NK-92 (cell line): Measurements from ENCODE around the gene OR2T3.
"Not testable (repeated sequence)": the region's sequence is repeated elsewhere in the genome, so short reads cannot be mapped to it uniquely, and the experiment has no call there.

ENCODE experiments used
- DNase-seq: peaks from one replicate; lab custom pipeline; 2025; ENCODE audit not compliant: unreplicated experiment; lab: John Stamatoyannopoulos, UW

OR2T3 gene

GRCh38 chr1:248473051-248473450, at the start of gene OR2T3:
Gene OR2T3, plus strand, starts transcription at chr1:248473351. Its CDS starts 0 bp downstream, at chr1:248473351.
- not testable (repeated sequence) for DNase-seq

- DNase-seq = not testable (repeated sequence)
Measured at GRCh38 chr1:248427526-248428191, 45.5 kb upstream of the OR2T3 start.

DNA sequence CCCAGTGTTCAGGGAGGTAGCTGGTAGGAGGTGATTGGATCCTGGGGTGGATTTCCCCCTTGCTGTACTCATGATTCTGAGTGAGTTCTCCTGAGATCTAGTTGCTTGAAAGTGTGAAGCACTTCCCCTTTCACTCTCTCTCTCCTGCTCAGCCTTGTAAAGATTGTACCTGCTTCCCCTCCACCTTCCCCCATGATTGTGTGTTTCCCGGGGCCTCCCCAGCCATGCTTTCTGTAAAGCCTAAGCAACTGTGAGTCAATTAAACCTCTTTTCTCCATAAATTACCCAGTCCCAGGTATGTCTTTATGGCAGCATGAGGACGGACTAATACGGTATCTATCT, 45.0 kb upstream of the OR2T3 start:
- DNase-seq = not testable (repeated sequence)

DNA sequence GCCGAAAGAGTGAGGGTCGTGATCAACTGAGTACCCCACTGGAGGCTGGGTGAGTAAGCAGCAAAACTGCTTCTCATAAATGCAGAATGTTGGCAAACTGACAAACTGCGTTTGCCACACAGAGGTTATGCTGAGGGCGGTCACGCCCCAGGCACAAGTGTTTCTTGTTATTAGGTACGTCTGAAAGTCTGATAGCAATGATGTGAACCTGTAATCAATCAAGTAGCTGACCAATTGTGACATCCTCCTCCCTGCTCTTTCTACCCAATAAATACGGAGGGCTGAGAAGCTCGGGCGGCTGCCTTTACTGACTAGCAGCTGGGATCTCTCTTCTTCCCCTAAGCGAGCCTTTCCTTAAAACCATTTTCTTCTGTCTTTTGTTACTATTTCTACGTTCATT, 41.5 kb upstream of the OR2T3 start:
- not testable (repeated sequence) for DNase-seq

DNA sequence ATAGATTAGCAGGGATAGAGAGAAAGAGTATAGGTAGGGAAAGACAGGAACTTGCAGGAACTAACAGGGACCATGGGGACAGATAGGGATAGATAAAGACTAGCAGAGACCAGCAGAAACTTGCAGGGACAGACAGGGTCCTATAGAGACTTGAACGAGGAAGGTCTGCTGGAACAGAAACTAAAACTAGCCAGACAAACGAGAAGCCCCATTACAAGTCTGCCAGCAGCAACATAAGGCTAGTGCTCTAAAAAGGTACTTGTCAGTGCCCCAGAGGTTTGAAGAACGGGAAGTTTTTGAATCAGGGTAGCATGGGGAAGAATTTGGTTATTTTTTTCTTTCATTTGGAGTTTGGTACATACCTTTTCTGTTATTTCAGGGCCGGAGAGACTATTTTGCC, 41.0 kb upstream of the OR2T3 start:
- not testable (repeated sequence) for DNase-seq

GRCh38 chr1:248433811-248434415, 39.2 kb upstream of the OR2T3 start:
- DNase-seq = not testable (repeated sequence)

DNA sequence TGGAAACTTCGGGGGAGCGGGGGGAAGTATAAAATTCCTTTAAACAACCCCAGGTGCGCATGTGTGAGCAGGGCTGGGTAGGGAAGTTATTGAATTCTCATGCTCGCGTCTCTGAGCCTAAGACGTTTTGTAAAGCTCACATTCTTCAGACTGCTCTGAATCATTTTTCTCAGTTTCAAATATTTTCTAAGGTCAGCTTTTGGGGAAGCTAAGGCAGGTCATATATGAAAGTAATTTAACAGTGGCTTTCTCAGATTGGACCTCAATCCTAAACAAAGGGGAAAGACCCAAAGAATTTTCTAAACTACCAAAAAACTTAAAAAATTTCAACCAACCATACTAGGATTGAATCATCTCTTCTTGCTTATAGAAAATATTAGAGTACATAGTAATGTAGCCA, 38.2 kb upstream of the OR2T3 start:
- not testable (repeated sequence) for DNase-seq

GRCh38 chr1:248436303-248436702, 36.8 kb upstream of the OR2T3 start:
- DNase-seq = not testable (repeated sequence)

DNA sequence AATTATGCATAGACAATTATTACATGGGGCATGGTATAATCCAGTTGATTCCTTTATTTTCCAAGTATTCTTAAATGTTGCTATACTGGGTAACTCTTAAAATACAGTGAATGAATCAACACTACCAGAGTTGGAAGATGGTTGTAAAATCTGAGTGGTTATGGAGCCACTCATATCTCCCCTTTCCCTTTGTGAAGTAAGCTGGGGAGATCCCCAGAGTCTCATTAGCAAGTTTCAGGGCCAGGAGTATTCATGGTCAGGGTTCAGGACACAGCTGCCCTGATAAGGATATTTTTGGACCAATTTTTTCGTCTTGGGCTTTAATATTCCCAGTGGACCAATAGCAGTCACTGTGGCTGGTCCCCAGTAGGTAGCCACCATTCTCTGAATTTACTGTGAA, 34.5 kb upstream of the OR2T3 start:
- not testable (repeated sequence) for DNase-seq

DNA sequence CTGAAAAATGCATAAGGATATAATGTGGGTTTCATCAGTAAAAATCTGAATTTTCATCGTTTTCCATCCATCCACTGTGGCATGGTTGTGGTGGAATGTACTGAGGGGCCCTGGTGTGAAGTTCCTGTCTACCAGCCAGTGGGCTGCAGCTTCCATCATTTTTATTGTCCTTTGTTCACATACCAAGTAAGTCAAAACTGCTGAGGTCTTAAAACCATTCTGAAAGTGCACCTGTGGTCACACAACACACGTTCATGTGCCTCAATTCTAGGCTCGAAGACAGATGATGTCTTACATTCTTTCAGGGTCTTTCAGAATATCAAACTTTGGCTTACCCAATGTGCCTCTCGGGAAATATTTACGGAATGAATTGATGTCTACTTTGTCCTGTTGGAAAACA, 33.9 kb upstream of the OR2T3 start:
- not testable (repeated sequence) for DNase-seq

- not testable (repeated sequence) for DNase-seq
Measured at GRCh38 chr1:248442500-248443277, 30.5 kb upstream of the OR2T3 start.

DNA sequence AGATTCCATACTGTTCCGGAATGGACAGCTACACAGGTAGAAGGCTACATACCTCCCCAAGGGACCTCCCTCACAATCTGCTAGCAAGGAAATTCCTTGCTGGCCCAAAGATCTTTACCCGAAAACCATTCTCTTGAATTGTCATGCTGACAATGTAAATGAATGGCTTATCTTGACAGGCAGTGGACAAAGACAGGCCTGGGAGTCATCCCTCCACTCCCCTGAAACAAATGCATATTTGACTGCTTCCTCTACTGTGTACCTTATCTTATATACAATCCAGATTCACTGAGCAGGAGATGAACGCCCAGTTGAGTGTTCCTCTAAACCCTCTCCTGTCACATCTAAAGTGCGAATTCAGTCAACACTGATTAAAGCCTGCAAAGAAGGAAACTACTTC, 28.5 kb upstream of the OR2T3 start:
- not testable (repeated sequence) for DNase-seq

GRCh38 chr1:248445399-248445798, 27.8 kb upstream of the OR2T3 start, which contains the start of gene OR2T2:
Gene OR2T2, plus strand, starts transcription at chr1:248445637. Its CDS starts 7,161 bp downstream, at chr1:248452798.
- not testable (repeated sequence) for DNase-seq

GRCh38 chr1:248448409-248449074, 24.6 kb upstream of the OR2T3 start:
- DNase-seq = not testable (repeated sequence)

- not testable (repeated sequence) for DNase-seq
Measured at GRCh38 chr1:248449821-248450465, 23.2 kb upstream of the OR2T3 start.

DNA sequence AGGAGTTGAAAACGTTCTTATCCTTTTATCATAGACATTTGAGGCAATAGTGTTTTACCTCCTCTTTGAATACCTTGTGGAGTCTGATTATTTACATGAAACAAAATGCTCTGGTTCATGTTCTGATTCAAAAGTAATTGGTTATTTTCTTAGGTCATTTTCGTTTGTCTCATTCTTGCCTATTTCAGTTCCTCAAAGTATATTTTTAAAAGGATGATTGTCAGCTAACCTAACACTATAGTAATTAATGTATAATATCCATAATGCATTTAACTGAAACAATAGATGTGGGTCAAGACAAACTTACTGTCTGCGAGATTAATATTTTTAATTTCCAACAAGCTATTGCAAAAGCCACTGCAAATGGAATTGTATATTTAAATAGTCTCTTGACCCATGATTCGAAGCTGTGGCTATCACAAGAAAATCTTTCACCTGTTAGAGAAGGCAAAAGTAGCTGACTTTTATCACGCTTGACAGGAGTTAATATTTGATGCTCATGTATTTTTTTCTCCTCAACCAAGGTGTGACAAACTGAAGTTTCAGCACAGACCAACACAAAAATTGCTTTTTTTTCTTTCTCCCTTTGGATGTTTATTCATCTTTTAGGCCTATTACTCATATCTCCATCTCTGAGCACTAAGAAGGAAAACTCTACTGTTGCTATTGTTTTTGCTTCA, 22.5 kb upstream of the OR2T3 start:
- not testable (repeated sequence) for DNase-seq

DNA sequence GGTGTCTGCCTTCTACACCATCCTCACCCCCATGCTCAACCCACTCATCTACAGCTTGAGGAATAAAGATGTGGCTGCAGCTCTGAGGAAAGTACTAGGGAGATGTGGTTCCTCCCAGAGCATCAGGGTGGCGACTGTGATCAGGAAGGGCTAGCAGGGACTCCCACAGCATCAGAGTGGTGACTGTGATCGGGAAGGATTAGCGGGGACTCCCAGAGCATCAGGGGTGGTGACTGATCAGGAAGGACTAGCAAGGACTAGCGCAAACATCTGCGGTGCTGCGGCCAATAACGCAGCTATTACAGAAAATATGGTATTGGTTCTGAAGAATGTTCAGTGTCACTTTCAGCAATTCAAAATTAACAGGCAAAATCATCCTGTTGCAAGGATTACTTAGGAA, 19.5 kb upstream of the OR2T3 start:
- not testable (repeated sequence) for DNase-seq

GRCh38 chr1:248455045-248455444, 18.1 kb upstream of the OR2T3 start:
- DNase-seq = not testable (repeated sequence)

GRCh38 chr1:248456635-248457034, 16.5 kb upstream of the OR2T3 start:
- DNase-seq = not testable (repeated sequence)

- not testable (repeated sequence) for DNase-seq
Measured at GRCh38 chr1:248459117-248459516, 14.0 kb upstream of the OR2T3 start.
